ENCODE results near the gene FOLR3.

DNA sequence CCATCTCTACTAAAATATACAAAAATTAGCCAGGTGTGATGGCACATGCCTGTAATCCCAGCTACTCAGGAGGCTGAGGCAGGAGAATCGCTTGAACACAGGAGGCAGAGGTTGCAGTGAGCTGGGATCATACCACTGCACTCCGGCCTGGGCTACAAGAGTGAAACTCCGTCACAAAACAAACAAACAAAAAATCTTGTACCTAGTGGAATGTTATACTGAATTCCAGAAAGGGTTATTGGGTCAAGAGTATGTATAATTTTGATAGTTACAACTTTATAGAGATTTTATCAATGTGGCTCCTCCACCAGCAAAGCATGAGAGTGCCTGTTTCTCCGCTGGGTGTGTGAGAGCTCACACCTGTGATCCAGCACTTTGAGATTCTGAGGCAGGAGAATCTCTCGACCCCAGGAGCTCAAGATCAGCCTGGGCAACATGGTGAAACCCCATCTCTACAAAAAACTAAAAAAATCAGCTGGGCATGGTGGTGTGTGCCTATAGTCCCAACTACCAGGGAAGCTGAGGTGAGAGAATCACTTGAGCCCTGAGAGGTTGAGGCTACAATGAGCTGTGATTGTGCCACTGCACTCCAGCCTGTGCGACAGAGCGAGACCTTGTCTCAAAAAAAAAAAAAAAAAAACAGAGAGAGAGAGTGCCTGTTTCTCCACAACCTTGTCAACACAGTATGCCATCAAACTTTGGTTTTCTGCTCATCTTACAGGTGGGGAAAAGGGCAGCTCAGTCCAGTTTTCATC, 43.7 kb downstream of the FOLR3 start:
- TF ChIP-seq POLR2A (IDR thresholded peaks at IDR 0.05; ENCODE audit: low read length) = no peak
- TF ChIP-seq GATA1 (IDR thresholded peaks at IDR 0.05; ENCODE audit: low read depth, low read length) = no peak
